Activated T-helper 2 cell treated with anti-CD3 and anti-CD28 coated beads, Interferon-gamma antibody, Interleukin-2, Interleukin-4, amounts not matched to agents 10 μg/mL and 5 μg/mL and 100 μg/mL, durations not matched to agents 14 hours and 24 hours and 36 hours (primary cell): Measurements from ENCODE around the gene NPAS2. TPM values are rescaled to one million over a fixed set of nuclear protein-coding genes. Genes with fewer than 3 reads are reported as not detected.

Experiments
- DNase-seq: peaks from one replicate; pipeline ENCODE4 v3.0.0; 2021; ENCODE audit warnings: low spot score
- H3K27ac Mint-ChIP-seq: one replicate; pipeline ENCODE4 v1.8.0; 2021; ENCODE audit warnings: mixed read lengths
- H3K27me3 Mint-ChIP-seq: one replicate; pipeline ENCODE4 v1.8.0; 2021; ENCODE audit warnings: low read depth, mixed read lengths
- H3K36me3 Mint-ChIP-seq: one replicate; pipeline ENCODE4 v1.8.0; 2021; ENCODE audit warnings: low read depth, mixed read lengths
- H3K4me1 Mint-ChIP-seq: one replicate; pipeline ENCODE4 v1.8.0; 2021; ENCODE audit warnings: low read depth, mixed read lengths
- H3K4me3 Mint-ChIP-seq: one replicate; pipeline ENCODE4 v1.8.0; 2021; ENCODE audit warnings: low read depth, mild to moderate bottlenecking, moderate library complexity, mixed read lengths
- H3K9me3 Mint-ChIP-seq: one replicate; pipeline ENCODE4 v1.8.0; 2021; ENCODE audit warnings: mixed read lengths
- intact Hi-C: fragments of 100-400 bp; cut with micrococcal nuclease; formaldehyde crosslinking; loops from one replicate; pipeline ENCODE4 v1.15.1; 2023
- total RNA-seq: library from RNA; stranded (reverse); gene quantifications from 2 replicates; pipeline ENCODE4 v1.2.3, GENCODE V29; 2022

Gene NPAS2
- total RNA-seq, 1 donor from 2014 or later = 5.6 TPM

- no peak overlapping the region for H3K4me3 Mint-ChIP-seq
- H3K27me3 Mint-ChIP-seq = no peaks in the 10 kb centered on the region
- no peaks in the 10 kb centered on the region for H3K9me3 Mint-ChIP-seq
- no peak overlapping the region for H3K27ac Mint-ChIP-seq
- no peak for DNase-seq
- H3K4me1 Mint-ChIP-seq = peaks cover 6% of the 10 kb centered on the region
- intact Hi-C loops = no loop called here
- H3K36me3 Mint-ChIP-seq = no peaks in the 10 kb centered on the region
Observed at GRCh38 chr2:100900156-100900795, 80.3 kb downstream of the NPAS2 start.

GRCh38 chr2:100902817-100903405, 83.0 kb downstream of the NPAS2 start:
- no peak for DNase-seq
- Mint-ChIP-seq H3K27me3 (no peaks in the 10 kb centered on the region), H3K9me3 (no peaks in the 10 kb centered on the region), H3K27ac (no peak overlapping the region), H3K4me1 (peaks cover 9% of the 10 kb centered on the region), H3K36me3 (no peaks in the 10 kb centered on the region), H3K4me3 (no peak overlapping the region)
- intact Hi-C loops = no loop called here

DNA sequence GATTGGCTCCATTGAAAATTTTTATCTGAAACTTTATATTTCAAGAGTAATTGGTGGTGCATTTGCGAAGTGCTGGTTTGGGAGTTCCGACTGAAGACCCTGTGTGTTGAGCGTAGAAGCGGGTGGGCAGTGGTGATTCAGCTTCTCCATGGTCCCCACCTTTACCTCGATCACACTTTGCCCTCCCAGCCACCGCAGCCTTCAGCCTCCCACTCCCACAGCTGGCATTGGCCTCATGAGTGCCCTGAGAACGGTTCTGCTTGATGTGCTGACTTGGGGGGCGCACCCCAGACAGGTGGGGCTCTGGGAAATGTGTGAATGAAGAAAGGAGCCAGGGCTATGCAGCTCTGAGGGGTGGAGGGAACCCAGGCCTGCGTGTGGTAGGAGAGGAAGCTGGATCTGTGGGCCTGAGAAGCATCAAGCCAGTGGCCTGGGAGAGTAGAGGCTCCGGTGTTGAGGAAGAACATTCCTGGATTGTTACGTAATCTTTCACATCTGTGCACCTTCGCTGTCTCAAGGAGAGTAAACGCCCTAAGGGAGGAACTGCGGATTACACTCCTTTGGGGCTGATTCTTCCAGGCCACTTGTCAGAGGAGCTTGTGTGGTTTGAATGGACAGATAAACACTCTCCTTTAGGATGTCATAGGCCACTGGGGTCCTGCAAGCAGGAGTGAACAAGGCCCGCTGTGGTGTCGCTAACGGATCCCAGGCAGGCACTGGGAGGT, 83.8 kb downstream of the NPAS2 start:
- Mint-ChIP-seq H3K36me3 (no peaks in the 10 kb centered on the region), H3K9me3 (no peaks in the 10 kb centered on the region), H3K4me3 (no peak overlapping the region)

GRCh38 chr2:100905132-100905805, 85.3 kb downstream of the NPAS2 start:
- Mint-ChIP-seq H3K4me3 (no peak overlapping the region), H3K9me3 (no peaks in the 10 kb centered on the region), H3K27ac (no peak overlapping the region), H3K36me3 (no peaks in the 10 kb centered on the region), H3K4me1 (peaks cover 9% of the 10 kb centered on the region), H3K27me3 (peaks cover 2% of the 10 kb centered on the region)
- intact Hi-C loops = no loop called here
- DNase-seq = no peak

More for the DNA sequence above, 83.8 kb downstream of the NPAS2 start:
- DNase-seq = no peak
- no peaks in the 10 kb centered on the region for H3K27me3 Mint-ChIP-seq
- intact Hi-C loops = no loop called here
- H3K4me1 Mint-ChIP-seq = peaks cover 9% of the 10 kb centered on the region
- no peak overlapping the region for H3K27ac Mint-ChIP-seq

- peaks cover 9% of the 10 kb centered on the region for H3K4me1 Mint-ChIP-seq
- DNase-seq = no peak
- peaks cover 2% of the 10 kb centered on the region for H3K27me3 Mint-ChIP-seq
- H3K9me3 Mint-ChIP-seq = no peaks in the 10 kb centered on the region
- intact Hi-C loops = no loop called here
- no peak overlapping the region for H3K4me3 Mint-ChIP-seq
- H3K36me3 Mint-ChIP-seq = no peaks in the 10 kb centered on the region
- no peak overlapping the region for H3K27ac Mint-ChIP-seq
Observed at GRCh38 chr2:100906131-100906530, 86.2 kb downstream of the NPAS2 start.

- Mint-ChIP-seq H3K4me1 (peaks cover 9% of the 10 kb centered on the region), H3K27me3 (peaks cover 2% of the 10 kb centered on the region), H3K36me3 (no peaks in the 10 kb centered on the region), H3K27ac (no peak overlapping the region), H3K4me3 (no peak overlapping the region), H3K9me3 (no peaks in the 10 kb centered on the region)
- no peak for DNase-seq
- intact Hi-C loops = no loop called here
Observed at GRCh38 chr2:100906679-100907078, 86.7 kb downstream of the NPAS2 start.

GRCh38 chr2:100907832-100908231, 87.9 kb downstream of the NPAS2 start:
- peaks cover 4% of the 10 kb centered on the region for H3K4me1 Mint-ChIP-seq
- no peaks in the 10 kb centered on the region for H3K9me3 Mint-ChIP-seq
- intact Hi-C loops = no loop called here
- no peak overlapping the region for H3K4me3 Mint-ChIP-seq
- DNase-seq = no peak
- H3K27ac Mint-ChIP-seq = no peak overlapping the region
- H3K27me3 Mint-ChIP-seq = peaks cover 2% of the 10 kb centered on the region
- H3K36me3 Mint-ChIP-seq = no peaks in the 10 kb centered on the region

GRCh38 chr2:100909534-100910081, 89.7 kb downstream of the NPAS2 start:
- Mint-ChIP-seq H3K4me3 (no peak overlapping the region), H3K4me1 (peaks cover 4% of the 10 kb centered on the region), H3K9me3 (no peaks in the 10 kb centered on the region), H3K36me3 (no peaks in the 10 kb centered on the region), H3K27ac (no peak overlapping the region), H3K27me3 (peaks cover 2% of the 10 kb centered on the region)
- no peak for DNase-seq
- intact Hi-C loops = no loop called here

DNA sequence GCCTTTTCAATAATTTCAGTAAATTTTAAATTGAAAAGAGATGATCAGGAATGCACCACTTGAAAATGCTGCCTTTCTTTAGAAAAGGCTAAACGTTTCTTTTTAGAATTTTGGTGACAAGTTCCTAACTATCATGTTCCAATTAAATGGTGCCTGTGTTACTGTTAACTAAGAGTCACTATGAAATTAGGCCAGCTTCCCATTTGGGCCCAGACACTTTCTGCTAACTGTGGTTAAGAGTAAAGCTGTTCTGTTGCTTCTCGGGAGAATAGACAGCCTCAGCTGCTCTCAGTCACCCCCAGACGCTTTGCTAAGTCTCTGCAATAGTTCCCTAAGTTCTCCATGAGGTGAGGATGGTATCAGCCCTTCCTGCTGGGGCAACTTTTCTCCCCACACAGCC, 90.2 kb downstream of the NPAS2 start:
- Mint-ChIP-seq H3K9me3 (no peaks in the 10 kb centered on the region), H3K27me3 (peaks cover 2% of the 10 kb centered on the region), H3K36me3 (no peaks in the 10 kb centered on the region), H3K4me3 (no peak overlapping the region), H3K27ac (no peak overlapping the region), H3K4me1 (peaks cover 4% of the 10 kb centered on the region)
- intact Hi-C loops = no loop called here
- no peak for DNase-seq

- intact Hi-C loops = no loop called here
Observed at GRCh38 chr2:100919316-100919715, 99.4 kb downstream of the NPAS2 start.

DNA sequence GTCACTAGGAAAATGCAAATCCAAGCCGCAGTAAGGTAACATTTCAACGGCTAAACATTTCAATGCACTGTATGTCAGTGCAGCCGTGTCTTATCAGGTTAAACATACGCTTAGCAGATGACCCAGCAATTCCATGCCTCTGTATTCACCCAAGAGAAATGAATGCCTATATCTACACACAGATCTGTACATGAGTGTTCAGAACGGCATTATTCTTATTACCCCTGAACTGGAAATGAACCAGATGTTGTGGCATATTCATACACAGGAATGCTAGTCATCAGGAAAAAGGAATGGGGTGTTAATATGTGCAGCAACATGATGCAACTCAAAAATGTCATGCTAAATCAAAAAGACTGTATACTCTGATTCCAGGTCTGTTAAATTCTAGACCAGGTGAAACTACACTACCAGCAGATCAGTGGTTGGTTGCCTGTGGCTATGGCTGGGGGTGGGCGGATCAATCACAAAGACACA, 101.8 kb downstream of the NPAS2 start:
- H3K4me1 Mint-ChIP-seq = peaks cover 3% of the 10 kb centered on the region
- H3K36me3 Mint-ChIP-seq = peaks cover 3% of the 10 kb centered on the region

More at GRCh38 chr2:100919316-100919715, 99.4 kb downstream of the NPAS2 start:
- DNase-seq = no peak
- Mint-ChIP-seq H3K4me3 (no peak overlapping the region), H3K36me3 (no peaks in the 10 kb centered on the region), H3K4me1 (no peaks in the 10 kb centered on the region), H3K27ac (no peak overlapping the region), H3K27me3 (no peaks in the 10 kb centered on the region), H3K9me3 (peaks cover 5% of the 10 kb centered on the region)

GRCh38 chr2:100923461-100924060, 103.6 kb downstream of the NPAS2 start:
- H3K4me3 Mint-ChIP-seq = no peak overlapping the region
- H3K27me3 Mint-ChIP-seq = no peaks in the 10 kb centered on the region

More for the DNA sequence above, 101.8 kb downstream of the NPAS2 start:
- intact Hi-C loops = no loop called here
- Mint-ChIP-seq H3K27me3 (no peaks in the 10 kb centered on the region), H3K4me3 (no peak overlapping the region), H3K27ac (no peak overlapping the region), H3K9me3 (no peaks in the 10 kb centered on the region)
- DNase-seq = no peak

More at GRCh38 chr2:100923461-100924060, 103.6 kb downstream of the NPAS2 start:
- intact Hi-C loops = no loop called here
- peaks cover 3% of the 10 kb centered on the region for H3K36me3 Mint-ChIP-seq
- no peak for DNase-seq
- no peaks in the 10 kb centered on the region for H3K9me3 Mint-ChIP-seq
- no peak overlapping the region for H3K27ac Mint-ChIP-seq
- peaks cover 3% of the 10 kb centered on the region for H3K4me1 Mint-ChIP-seq
